AG04450 (cell line): ENCODE results near the gene LRMDA. TPM values are rescaled to one million over a fixed set of nuclear protein-coding genes. Genes with fewer than 3 reads are reported as not detected.

Experiments used
- CTCF ChIA-PET: fragments of 300-600, 350-600 bp; formaldehyde crosslinking; extraction: SDS; loops from one replicate; lab custom pipeline; 2022; ENCODE audit warnings: antibody characterized with exemption, inconsistent platforms; lab: Charles Lee
- POLR2A ChIA-PET: fragments of 350-600 bp; formaldehyde crosslinking; extraction: SDS; loops from one replicate; lab custom pipeline; 2021; ENCODE audit warnings: antibody characterized with exemption, inconsistent platforms; lab: Yijun Ruan, JAX
- DNase-seq: peaks from one replicate; pipeline ENCODE4 v3.0.0-alpha.2; 2011; ENCODE audit warnings: low read depth, low spot score
- H3K27ac ChIP-seq: one replicate; pipeline ENCODE4 v1.5.1; 2012; ENCODE audit warnings: low read depth, low read length, control low read depth
- H3K27me3 ChIP-seq: one replicate; pipeline ENCODE4 v1.6.0; 2012; ENCODE audit warnings: low read length; ENCODE audit not compliant: control insufficient read depth, insufficient read depth
- H3K4me3 ChIP-seq: 2 replicates; pipeline ENCODE4 v1.5.1; 2011; ENCODE audit warnings: mild to moderate bottlenecking, low read depth, low read length, control low read depth
- H3K9me3 ChIP-seq: 2 replicates; pipeline ENCODE4 v1.5.1; 2012; ENCODE audit warnings: low read length; ENCODE audit not compliant: control insufficient read depth, insufficient read depth
- CTCF ChIP-seq: IDR thresholded peaks from 2 replicates; pipeline ENCODE4 v1.5.1; 2011; ENCODE audit warnings: low read depth, low read length, control low read depth, inconsistent platforms
- polyA plus RNA-seq: library from polyadenylated mRNA; depleted of rRNA; stranded (reverse); fragments of >200 nt; gene quantifications from 2 replicates; pipeline ENCODE4 v1.2.3, GENCODE V29; 2011

The LRMDA gene
- polyA plus RNA-seq, 1 experiment: 0.12 TPM

GRCh38 chr10:76020630-76021029 lies 589.2 kb downstream of the LRMDA start:
- H3K4me3 ChIP-seq: no peak overlapping the region
- H3K27ac ChIP-seq: no peak overlapping the region
- TF ChIP-seq CTCF: no peak
- DNase-seq: no peak
- ChIA-PET CTCF (interaction anchor here (1.6 kb wide), 1 partner anchor 16 kb away, joined by 9 read pairs; no protein-coding TSS in a partner anchor), POLR2A (no interaction called here)
- no peaks in the 10 kb centered on the region for H3K9me3 ChIP-seq
- H3K27me3 ChIP-seq: peaks cover 12% of the 10 kb centered on the region

- ChIA-PET CTCF (interaction anchor here (1.6 kb wide), 1 partner anchor 15 kb away, joined by 9 read pairs; no protein-coding TSS in a partner anchor), POLR2A (no interaction called here)
- Histone ChIP-seq H3K4me3 (no peak overlapping the region), H3K9me3 (no peaks in the 10 kb centered on the region), H3K27me3 (peaks cover 12% of the 10 kb centered on the region), H3K27ac (no peak overlapping the region)
- no peak for TF ChIP-seq CTCF
- no peak for DNase-seq
Measured at GRCh38 chr10:76021398-76021797, 590.0 kb downstream of the LRMDA start.

GRCh38 chr10:76022366-76022765 lies 590.9 kb downstream of the LRMDA start:
- H3K4me3 ChIP-seq: no peak overlapping the region
- ChIA-PET POLR2A (no interaction called here), CTCF (no interaction called here)
- DNase-seq: no peak
- no peaks in the 10 kb centered on the region for H3K9me3 ChIP-seq
- H3K27ac ChIP-seq: no peak overlapping the region
- TF ChIP-seq CTCF: no peak
- H3K27me3 ChIP-seq: peaks cover 12% of the 10 kb centered on the region

GRCh38 chr10:76023007-76023406 lies 591.6 kb downstream of the LRMDA start:
- H3K4me3 ChIP-seq: no peak overlapping the region
- no peak overlapping the region for H3K27ac ChIP-seq
- H3K27me3 ChIP-seq: peaks cover 12% of the 10 kb centered on the region
- POLR2A ChIA-PET: no interaction called here
- DNase-seq: no peak
- no peak for TF ChIP-seq CTCF
- no peaks in the 10 kb centered on the region for H3K9me3 ChIP-seq
- CTCF ChIA-PET: interaction anchor here (0.5 kb wide), 1 partner anchor 13 kb away, joined by 3 read pairs; no protein-coding TSS in a partner anchor

GRCh38 chr10:76024460-76025123 lies 593.2 kb downstream of the LRMDA start:
- Histone ChIP-seq H3K27ac (no peak overlapping the region), H3K4me3 (no peak overlapping the region), H3K27me3 (peaks cover 12% of the 10 kb centered on the region), H3K9me3 (no peaks in the 10 kb centered on the region)
- no peak for TF ChIP-seq CTCF
- CTCF ChIA-PET: interaction anchor here (6.2 kb wide), 1 partner anchor 13 kb away, joined by 70 read pairs; no protein-coding TSS in a partner anchor
- POLR2A ChIA-PET: no interaction called here
- no peak for DNase-seq
